Kidney (tissue), 14 donors: ENCODE results near the gene RNF212. TPM values are rescaled to one million over a fixed set of nuclear protein-coding genes. Genes with fewer than 3 reads are reported as not detected.
"Not testable (repeated sequence)": the region's sequence is repeated elsewhere in the genome, so short reads cannot be mapped to it uniquely, and the experiment has no call there.

Source experiments
- DNase-seq, 5 donors: peaks; one replicate each; pipeline ENCODE4 v3.0.0-alpha.2; 2013 to 2020
- FAIRE-seq: peaks from 2 replicates; lab custom pipeline; 2012; peaks lifted over from hg19 to GRCh38; lab: Jason Lieb, UNC
- H3K27ac ChIP-seq, 2 donors: one replicate each; pipeline ENCODE4 v1.7.0; 2013; ENCODE audit warnings: low read depth in 2 of 2, low read length in 2 of 2, inconsistent platforms in 1 of 2
- H3K27me3 ChIP-seq: one replicate; pipeline ENCODE4 v1.7.1; 2013; ENCODE audit warnings: low read length, inconsistent platforms; ENCODE audit not compliant: control insufficient read depth, insufficient read depth
- H3K36me3 ChIP-seq, 3 donors: one replicate each; pipeline versions ENCODE4 v1.7.0 to v1.7.1; 2013; ENCODE audit warnings: low read length in 3 of 3, control low read depth in 1 of 3, inconsistent platforms in 1 of 3; ENCODE audit not compliant: insufficient read depth in 3 of 3, control insufficient read depth in 2 of 3
- H3K4me1 ChIP-seq, 3 donors: one replicate each; pipeline versions ENCODE4 v1.7.0 to v1.7.1; 2013; ENCODE audit warnings: low read length in 3 of 3, inconsistent platforms in 1 of 3, low read depth in 1 of 3; ENCODE audit not compliant: control insufficient read depth in 2 of 3, insufficient read depth in 2 of 3
- H3K4me3 ChIP-seq, 3 donors: one replicate each; pipeline versions ENCODE4 v1.7.0 to v1.8.1; 2013; ENCODE audit warnings: low read length in 3 of 3, control low read depth in 1 of 3, inconsistent platforms in 1 of 3
- H3K9ac ChIP-seq, 3 donors: one replicate each; pipeline versions ENCODE4 v1.7.0 to v1.7.1; 2013; ENCODE audit warnings: low read length in 3 of 3, control low read depth in 1 of 3, inconsistent platforms in 1 of 3
- H3K9me3 ChIP-seq, 3 donors: one replicate each; pipeline versions ENCODE4 v1.7.0 to v1.7.1; 2013; ENCODE audit warnings: low read length in 3 of 3, control low read depth in 1 of 3, inconsistent platforms in 1 of 3; ENCODE audit not compliant: control insufficient read depth in 2 of 3, insufficient read depth in 1 of 3
- intact Hi-C: fragments of 100-400 bp; cut with DNase I; formaldehyde crosslinking; loops from one replicate; pipeline ENCODE4 v1.11.1; 2022
- polyA plus RNA-seq: library from polyadenylated mRNA; stranded (reverse); fragments of 350-450 nt; fragmentation: Illumina TruSeq; extraction: RNeasy Lipid Tissue Mini Kit (QIAGEN cat#74804); gene quantifications from one replicate; pipeline ENCODE4 v1.2.3, GENCODE V29; 2014; ENCODE audit warnings: low read depth, low replicate concordance; ENCODE audit not compliant: insufficient read depth
- total RNA-seq: library from RNA; stranded (reverse); fragmentation: NEBNext Ultra II Directional; extraction: Animal tissue kit (Norgen Biotek cat#: 25700); gene quantifications from one replicate; pipeline ENCODE4 v1.2.1, GENCODE V29; 2021
- TF ChIP-seq, protein P1 (sequence below): IDR thresholded peaks from 3 replicates; pipeline ENCODE4 v1.5.1; 2012; ENCODE audit warnings: mild to moderate bottlenecking, moderate library complexity, borderline replicate concordance; ENCODE audit not compliant: insufficient read depth; ENCODE audit errors: extremely low read depth
- donor health status: control.
- donor health status: control.
- donor health status: control.
- donor health status: control.
- donor health status: control.
- donor health status: DM: yes; HTN: yes; CAD: no.
- donor health status: Normal renal cell carcinoma (clear cell type).

The RNF212 gene
- total and polyA plus RNA-seq, 2 donors from 2014 or later: 5.3 to 20.8 TPM

DNA sequence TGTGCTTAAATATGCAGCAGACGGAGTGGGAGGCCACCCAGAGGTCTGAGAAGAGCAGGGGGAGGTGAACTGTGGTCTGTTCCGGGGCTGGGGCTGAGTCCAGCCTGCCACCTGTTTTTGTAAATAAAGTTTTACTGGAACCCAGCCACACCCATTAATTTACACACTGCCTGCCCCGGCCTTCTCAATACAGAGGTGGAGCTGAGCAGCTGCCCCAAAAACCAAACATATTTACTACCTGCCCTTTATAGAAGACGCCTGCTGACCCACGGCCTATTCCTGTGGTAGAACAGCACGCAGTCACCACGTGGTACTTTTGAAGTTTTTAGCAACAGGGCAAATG is 56.0 kb downstream of the RNF212 start:
- no peak for DNase-seq

DNA sequence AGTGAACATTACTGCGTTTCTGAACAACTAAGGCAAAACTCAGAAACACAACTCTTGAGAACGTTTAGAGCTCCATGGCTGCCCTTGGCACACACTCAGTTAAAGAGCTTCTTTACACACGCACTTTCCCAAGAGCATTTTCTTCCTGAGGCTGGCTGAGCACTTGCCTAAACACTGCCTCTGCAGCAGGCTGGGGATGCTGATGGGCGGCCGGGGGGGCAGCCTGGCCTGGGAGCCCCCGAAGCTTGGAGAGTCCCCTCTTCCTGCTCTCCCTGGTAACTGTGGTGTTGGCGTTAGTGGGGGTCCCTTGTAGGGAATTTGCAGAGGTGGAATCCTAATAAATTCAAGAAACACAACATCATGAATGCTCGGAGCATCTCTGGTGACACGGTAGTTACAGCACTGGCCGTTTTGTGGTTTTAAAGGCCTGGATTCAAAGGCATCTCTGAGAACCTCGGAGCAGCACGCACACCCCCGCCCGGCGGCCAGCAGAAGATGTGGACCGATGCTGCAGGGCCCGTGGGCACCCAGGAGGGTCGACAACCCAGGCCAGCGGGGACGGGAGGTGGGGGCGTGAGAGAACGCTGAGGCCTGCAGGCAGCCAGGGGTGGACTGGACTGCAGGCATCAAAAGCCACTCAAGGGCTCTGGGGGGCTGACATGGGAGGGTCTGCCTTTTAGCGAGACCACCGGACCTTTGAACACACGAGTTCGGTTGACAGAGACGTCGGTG is 56.5 kb downstream of the RNF212 start:
- Histone ChIP-seq H3K4me3 (no peak overlapping the region), H3K36me3 (no peaks in the 10 kb centered on the region), H3K9me3 (no peaks in the 10 kb centered on the region), H3K4me1 (peaks cover 0 to 2% (median 0%) of the 10 kb centered on the region in 3 donors), H3K27me3 (peaks cover 14% of the 10 kb centered on the region), H3K9ac (no peak overlapping the region), H3K27ac (no peak overlapping the region)
- intact Hi-C loops: no loop called here
- no peak for FAIRE-seq
- peak in 1 of 5 donors; percentile 31 for DNase-seq
- TF ChIP-seq, protein P1, sequence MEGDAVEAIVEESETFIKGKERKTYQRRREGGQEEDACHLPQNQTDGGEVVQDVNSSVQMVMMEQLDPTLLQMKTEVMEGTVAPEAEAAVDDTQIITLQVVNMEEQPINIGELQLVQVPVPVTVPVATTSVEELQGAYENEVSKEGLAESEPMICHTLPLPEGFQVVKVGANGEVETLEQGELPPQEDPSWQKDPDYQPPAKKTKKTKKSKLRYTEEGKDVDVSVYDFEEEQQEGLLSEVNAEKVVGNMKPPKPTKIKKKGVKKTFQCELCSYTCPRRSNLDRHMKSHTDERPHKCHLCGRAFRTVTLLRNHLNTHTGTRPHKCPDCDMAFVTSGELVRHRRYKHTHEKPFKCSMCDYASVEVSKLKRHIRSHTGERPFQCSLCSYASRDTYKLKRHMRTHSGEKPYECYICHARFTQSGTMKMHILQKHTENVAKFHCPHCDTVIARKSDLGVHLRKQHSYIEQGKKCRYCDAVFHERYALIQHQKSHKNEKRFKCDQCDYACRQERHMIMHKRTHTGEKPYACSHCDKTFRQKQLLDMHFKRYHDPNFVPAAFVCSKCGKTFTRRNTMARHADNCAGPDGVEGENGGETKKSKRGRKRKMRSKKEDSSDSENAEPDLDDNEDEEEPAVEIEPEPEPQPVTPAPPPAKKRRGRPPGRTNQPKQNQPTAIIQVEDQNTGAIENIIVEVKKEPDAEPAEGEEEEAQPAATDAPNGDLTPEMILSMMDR: no peak

More for the DNA sequence above, 56.0 kb downstream of the RNF212 start:
- no peak overlapping the region for H3K27ac ChIP-seq
- no peak overlapping the region for H3K9ac ChIP-seq
- TF ChIP-seq, protein P1: no peak
- intact Hi-C loops: no loop called here
- no peaks in the 10 kb centered on the region for H3K36me3 ChIP-seq
- no peak for FAIRE-seq
- peaks cover 14% of the 10 kb centered on the region for H3K27me3 ChIP-seq
- H3K4me3 ChIP-seq: no peak overlapping the region
- peaks cover 0 to 2% (median 0%) of the 10 kb centered on the region in 3 donors for H3K4me1 ChIP-seq
- no peaks in the 10 kb centered on the region for H3K9me3 ChIP-seq

DNA sequence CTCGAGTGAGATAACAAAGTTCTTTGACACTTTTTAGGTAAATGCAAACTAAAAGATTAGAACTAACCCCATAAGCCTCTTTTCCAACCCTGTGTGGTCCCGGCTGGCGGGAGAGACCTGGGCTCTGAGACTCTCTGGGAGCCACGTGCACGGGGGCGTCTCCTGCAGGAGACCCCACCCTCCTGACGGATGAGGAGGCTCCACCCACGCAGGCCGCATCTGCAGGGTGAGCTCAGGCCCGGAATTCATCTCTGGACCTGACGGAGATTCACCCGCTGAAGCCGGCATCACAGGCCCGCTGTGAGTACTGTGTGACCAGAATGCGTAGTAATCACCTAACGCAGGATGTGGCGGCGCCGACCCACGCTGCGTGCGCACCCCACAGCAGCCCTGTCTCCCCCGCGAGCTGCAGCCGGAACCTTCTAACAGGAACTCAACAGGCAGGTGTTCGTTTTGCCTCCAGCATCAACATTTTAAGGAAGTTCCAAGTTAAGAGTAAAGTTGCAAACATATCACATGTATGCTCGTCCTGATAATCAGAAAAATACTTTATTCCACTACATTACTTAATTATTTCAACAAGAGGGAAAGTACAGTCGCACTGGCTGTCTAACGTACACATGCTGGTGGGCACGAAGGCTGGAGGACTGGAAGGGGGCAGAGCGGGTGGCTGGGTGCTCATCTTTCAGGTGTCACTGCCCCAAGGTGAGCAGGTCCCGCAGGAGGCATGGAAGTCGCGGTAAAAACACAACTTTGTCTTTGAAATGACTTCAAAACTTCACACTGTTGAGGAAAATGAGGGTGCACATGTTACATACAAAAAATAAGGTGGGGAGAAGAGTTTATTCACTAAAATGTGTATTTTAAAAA is 57.4 kb downstream of the RNF212 start:
- no peaks in the 10 kb centered on the region for H3K9me3 ChIP-seq
- H3K27me3 ChIP-seq: peaks cover 14% of the 10 kb centered on the region
- H3K4me3 ChIP-seq: no peak overlapping the region
- no peak for FAIRE-seq
- peak in 3 of 5 donors; percentile 65 to 85 (median 70) for DNase-seq
- TF ChIP-seq, protein P1: no peak
- no peak overlapping the region for H3K27ac ChIP-seq
- H3K4me1 ChIP-seq: peaks cover 0 to 2% (median 0%) of the 10 kb centered on the region in 3 donors
- intact Hi-C loops: no loop called here
- no peaks in the 10 kb centered on the region for H3K36me3 ChIP-seq
- H3K9ac ChIP-seq: no peak overlapping the region

DNA sequence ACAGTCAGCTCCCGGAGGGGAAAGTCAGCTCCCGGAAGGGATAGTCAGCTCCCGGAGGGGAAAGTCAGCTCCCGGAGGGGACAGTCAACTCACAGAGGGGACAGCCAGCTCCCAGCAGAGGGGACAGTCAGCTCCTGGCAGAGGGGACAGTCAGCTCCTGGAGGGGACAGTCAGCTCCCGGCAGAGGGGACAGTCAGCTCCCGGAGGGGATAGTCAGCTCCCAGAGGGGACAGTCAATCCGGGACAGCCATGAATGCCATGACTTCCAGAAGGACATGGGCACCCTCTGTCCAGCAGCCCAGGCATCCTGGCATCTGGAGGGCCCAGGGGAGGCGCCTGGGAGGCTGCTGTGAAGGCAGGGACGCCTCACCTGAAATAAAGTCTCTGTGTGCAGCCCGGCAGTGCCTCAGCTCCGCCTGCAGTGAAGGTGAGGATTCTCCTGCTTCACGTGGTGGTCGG is 58.1 kb downstream of the RNF212 start:
- intact Hi-C loops, FAIRE-seq, H3K36me3 ChIP-seq, H3K9ac ChIP-seq, H3K4me1 ChIP-seq, H3K4me3 ChIP-seq, H3K27ac ChIP-seq, H3K9me3 ChIP-seq: not testable (repeated sequence)
- H3K27me3 ChIP-seq: peaks cover 14% of the 10 kb centered on the region
- peak in 2 of 5 donors; percentile 37 to 57 for DNase-seq

DNA sequence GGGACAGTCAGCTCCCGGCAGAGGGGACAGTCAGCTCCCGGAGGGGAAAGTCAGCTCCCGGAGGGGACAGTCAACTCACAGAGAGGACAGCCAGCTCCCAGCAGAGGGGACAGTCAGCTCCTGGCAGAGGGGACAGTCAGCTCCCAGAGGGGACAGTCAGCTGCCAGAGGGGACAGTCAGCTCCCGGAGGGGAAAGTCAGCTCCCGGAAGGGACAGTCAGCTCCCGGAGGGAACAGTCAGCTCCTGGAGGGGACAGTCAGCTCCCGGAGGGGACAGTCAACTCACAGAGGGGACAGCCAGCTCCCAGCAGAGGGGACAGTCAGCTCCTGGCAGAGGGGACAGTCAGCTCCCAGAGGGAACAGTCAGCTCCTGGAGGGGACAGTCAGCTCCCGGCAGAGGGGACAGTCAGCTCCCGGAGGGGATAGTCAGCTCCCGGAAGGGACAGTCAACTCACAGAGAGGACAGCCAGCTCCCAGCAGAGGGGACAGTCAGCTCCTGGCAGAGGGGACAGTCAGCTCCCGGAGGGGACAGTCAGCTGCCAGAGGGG is 58.6 kb downstream of the RNF212 start:
- FAIRE-seq, H3K36me3 ChIP-seq, H3K9ac ChIP-seq, DNase-seq, intact Hi-C loops, H3K4me3 ChIP-seq, H3K4me1 ChIP-seq, H3K9me3 ChIP-seq, H3K27ac ChIP-seq: not testable (repeated sequence)
- peaks cover 14% of the 10 kb centered on the region for H3K27me3 ChIP-seq
